PFSK-1 (cell line): ENCODE data around the gene TMEM163.

Experiments used
- POLR2AphosphoS5 ChIP-seq: IDR thresholded peaks from 2 replicates; pipeline ENCODE4 v1.6.1; 2012; ENCODE audit warnings: low read depth, mild to moderate bottlenecking, control low read depth, low read length, moderate library complexity
- SIN3A ChIP-seq: IDR thresholded peaks from 2 replicates; pipeline ENCODE4 v1.6.1; 2012; ENCODE audit warnings: mild to moderate bottlenecking, low read length, moderate library complexity, borderline replicate concordance; ENCODE audit not compliant: insufficient read depth

- TF ChIP-seq POLR2AphosphoS5 (no peak), SIN3A (no peak)
Observed at GRCh38 chr2:134716721-134717243, 2.0 kb downstream of the TMEM163 start.
